H9 (cell line): ENCODE results near the gene DAB2IP. TPM values are rescaled to one million over a fixed set of nuclear protein-coding genes. Genes with fewer than 3 reads are reported as not detected.

Experiments
- DNase-seq: peaks from one replicate; pipeline ENCODE4 v3.0.0-alpha.2; 2017
- H2AFZ ChIP-seq: one replicate; pipeline ENCODE4 v1.6.1; 2013; ENCODE audit warnings: mild to moderate bottlenecking, low read length, control low read depth, moderate library complexity
- H2AK5ac ChIP-seq: 2 replicates; pipeline ENCODE4 v1.6.1; 2013; ENCODE audit warnings: low read length, control low read depth, mixed read lengths; ENCODE audit not compliant: insufficient read length
- H2BK120ac ChIP-seq: one replicate; pipeline ENCODE4 v1.6.1; 2013; ENCODE audit warnings: low read depth, mild to moderate bottlenecking, low read length, control low read depth, inconsistent platforms; ENCODE audit not compliant: poor library complexity, severe bottlenecking
- H2BK12ac ChIP-seq: 2 replicates; pipeline ENCODE4 v1.6.1; 2013; ENCODE audit warnings: low read length, control low read depth, mixed read lengths, low read depth; ENCODE audit not compliant: insufficient read length
- H2BK15ac ChIP-seq: 2 replicates; pipeline ENCODE4 v1.6.1; 2013; ENCODE audit warnings: low read depth, low read length, control low read depth
- H2BK20ac ChIP-seq: one replicate; pipeline ENCODE4 v1.6.1; 2013; ENCODE audit warnings: low read depth, mild to moderate bottlenecking, low read length, control low read depth, inconsistent platforms; ENCODE audit not compliant: poor library complexity, severe bottlenecking
- H2BK5ac ChIP-seq: 2 replicates; pipeline ENCODE4 v1.6.1; 2013; ENCODE audit warnings: low read length, control low read depth, mixed read lengths; ENCODE audit not compliant: insufficient read length
- H3K14ac ChIP-seq: 2 replicates; pipeline ENCODE4 v1.6.1; 2013; ENCODE audit warnings: low read length, control low read depth; ENCODE audit not compliant: insufficient read depth
- H3K18ac ChIP-seq: 2 replicates; pipeline ENCODE4 v1.6.1; 2013; ENCODE audit warnings: low read depth, mild to moderate bottlenecking, mixed read lengths, low read length, control low read depth; ENCODE audit not compliant: insufficient read length
- H3K23ac ChIP-seq: 2 replicates; pipeline ENCODE4 v1.6.1; 2013; ENCODE audit warnings: low read length, control low read depth, mixed read lengths, low read depth; ENCODE audit not compliant: insufficient read length
- H3K23me2 ChIP-seq: 2 replicates; pipeline ENCODE4 v1.6.1; 2013; ENCODE audit warnings: low read depth, mild to moderate bottlenecking, mixed read lengths, low read length, control low read depth; ENCODE audit not compliant: insufficient read length, poor library complexity, severe bottlenecking
- H3K27ac ChIP-seq: 2 replicates; pipeline ENCODE4 v1.5.1; 2013; ENCODE audit warnings: low read length, control low read depth, mixed read lengths, low read depth; ENCODE audit not compliant: insufficient read length
- H3K27me3 ChIP-seq: 2 replicates; pipeline ENCODE4 v1.6.1; 2013; ENCODE audit warnings: low read length, control low read depth, inconsistent platforms; ENCODE audit not compliant: insufficient read depth
- H3K4ac ChIP-seq: 2 replicates; pipeline ENCODE4 v1.6.1; 2013; ENCODE audit warnings: low read depth, mild to moderate bottlenecking, control low read depth, inconsistent platforms, low read length, moderate library complexity
- H3K4me1 ChIP-seq: 2 replicates; pipeline ENCODE4 v1.6.1; 2013; ENCODE audit warnings: low read length, control low read depth, inconsistent platforms; ENCODE audit not compliant: insufficient read depth
- H3K4me2 ChIP-seq: 2 replicates; pipeline ENCODE4 v1.6.1; 2013; ENCODE audit warnings: low read length, control low read depth, mixed read lengths; ENCODE audit not compliant: insufficient read length, insufficient read depth
- H3K56ac ChIP-seq: 2 replicates; pipeline ENCODE4 v1.6.1; 2013; ENCODE audit warnings: low read depth, mild to moderate bottlenecking, mixed read lengths, low read length, control low read depth; ENCODE audit not compliant: insufficient read length
- H3K79me1 ChIP-seq: 2 replicates; pipeline ENCODE4 v1.6.1; 2013; ENCODE audit warnings: low read depth, mild to moderate bottlenecking, moderate library complexity, low read length, control low read depth, inconsistent platforms; ENCODE audit not compliant: insufficient read depth, poor library complexity, severe bottlenecking
- H3K79me2 ChIP-seq: 2 replicates; pipeline ENCODE4 v1.6.1; 2013; ENCODE audit warnings: low read length, control low read depth, inconsistent platforms; ENCODE audit not compliant: insufficient read depth
- H3K9ac ChIP-seq: 2 replicates; pipeline ENCODE4 v1.6.1; 2013; ENCODE audit warnings: low read length, control low read depth, mixed read lengths; ENCODE audit not compliant: insufficient read length; ENCODE audit errors: extremely low read depth
- H3K9me3 ChIP-seq: one replicate; pipeline ENCODE4 v1.6.1; 2013; ENCODE audit warnings: low read depth, low read length, inconsistent platforms; ENCODE audit not compliant: control insufficient read depth
- H3T11ph ChIP-seq: one replicate; pipeline ENCODE4 v1.6.1; 2013; ENCODE audit warnings: mild to moderate bottlenecking, low read length, control low read depth, inconsistent platforms
- H4K20me1 ChIP-seq: one replicate; pipeline ENCODE4 v1.6.1; 2013; ENCODE audit not compliant: control insufficient read depth, insufficient read length, insufficient read depth
- H4K5ac ChIP-seq: 2 replicates; pipeline ENCODE4 v1.6.1; 2013; ENCODE audit warnings: low read depth, mild to moderate bottlenecking, mixed read lengths, low read length, control low read depth; ENCODE audit not compliant: insufficient read length
- H4K8ac ChIP-seq: replicated peaks from 2 replicates; pipeline ENCODE4 v1.6.1; 2013; ENCODE audit warnings: low read length, control low read depth, mixed read lengths, low read depth; ENCODE audit not compliant: insufficient read length
- H4K91ac ChIP-seq: 2 replicates; pipeline ENCODE4 v1.6.1; 2013; ENCODE audit warnings: low read depth, mild to moderate bottlenecking, moderate library complexity, mixed read lengths, low read length, control low read depth; ENCODE audit not compliant: insufficient read length
- H3K27ac Mint-ChIP-seq, 3 experiments: 2 replicates in 2 of 3; 3 replicates in 1 of 3; pipeline ENCODE4 v1.8.0; 2020 to 2021; ENCODE audit warnings: mixed read lengths in 3 of 3, mild to moderate bottlenecking in 1 of 3, moderate library complexity in 1 of 3
- H3K27me3 Mint-ChIP-seq: 2 replicates; pipeline ENCODE4 v1.8.0; 2021; ENCODE audit warnings: low read depth, mild to moderate bottlenecking, moderate library complexity, mixed read lengths
- H3K36me3 Mint-ChIP-seq, 3 experiments: 2 replicates in 2 of 3; 3 replicates in 1 of 3; pipeline ENCODE4 v1.8.0; 2020 to 2021; ENCODE audit warnings: low read depth in 3 of 3, mixed read lengths in 3 of 3; ENCODE audit not compliant: insufficient read depth in 1 of 3
- H3K4me1 Mint-ChIP-seq, 2 experiments: 2 replicates each; pipeline ENCODE4 v1.8.0; 2020; ENCODE audit warnings: mixed read lengths in 2 of 2
- H3K4me3 Mint-ChIP-seq, 2 experiments: 2 replicates in 1 of 2; 3 replicates in 1 of 2; pipeline ENCODE4 v1.8.0; 2020 to 2021; ENCODE audit warnings: mild to moderate bottlenecking in 2 of 2, mixed read lengths in 2 of 2, moderate library complexity in 1 of 2
- H3K9me3 Mint-ChIP-seq, 2 experiments: 2 replicates in 1 of 2; 3 replicates in 1 of 2; pipeline ENCODE4 v1.8.0; 2020; ENCODE audit warnings: mild to moderate bottlenecking in 2 of 2, mixed read lengths in 2 of 2, moderate library complexity in 1 of 2
- CTCF ChIP-seq: fragments of 200-600 bp; sonication (generic); conservative IDR thresholded peaks from 3 replicates; pipeline ENCODE4 v1.8.0; 2021; ENCODE audit warnings: antibody characterized with exemption, mild to moderate bottlenecking
- WGBS: extraction: QIAGEN DNeasy Blood & Tissue Kit; methylation state at CpG from one replicate; pipeline ENCODE4 v1.1.7; 2013; ENCODE audit warnings: missing lambda C conversion rate, low lambda C conversion rate, mixed read lengths; ENCODE audit not compliant: insufficient read length; ENCODE audit errors: extremely low coverage; 5-methylcytosine and 5-hydroxymethylcytosine counted together
- total RNA-seq: library from RNA; stranded (reverse); gene quantifications from 2 replicates; pipeline ENCODE4 v1.2.1, GENCODE V29; 2021

Gene DAB2IP
- total RNA-seq, 1 experiment from 2014 or later, result 22.6 TPM

- no peak overlapping the region for H2BK120ac ChIP-seq
Measured at GRCh38 chr9:121620325-121620673, 31.1 kb upstream of the DAB2IP start.

More at GRCh38 chr9:121620325-121620673, 31.1 kb upstream of the DAB2IP start:
- Histone ChIP-seq H3K27me3 (no peaks in the 10 kb centered on the region), H3K23me2 (no peaks in the 10 kb centered on the region), H2BK5ac (no peak overlapping the region), H2BK15ac (no peak overlapping the region), H3K79me1 (no peaks in the 10 kb centered on the region), H2AK5ac (no peak overlapping the region), H3K9ac (no peak overlapping the region), H3K79me2 (peaks cover 1% of the 10 kb centered on the region; the same call in 1 of the 2 replicates), H2BK20ac (no peak overlapping the region), H3K4me1 (no peaks in the 10 kb centered on the region), H3K14ac (no peak overlapping the region), H2BK12ac (no peak overlapping the region), H3K18ac (no peak overlapping the region), H3T11ph (no peak overlapping the region), H3K9me3 (no peaks in the 10 kb centered on the region), H3K4me2 (no peak overlapping the region), H3K56ac (no peak overlapping the region), H4K20me1 (no peaks in the 10 kb centered on the region), H4K8ac (no peak overlapping the region), H3K27ac (no peak overlapping the region), H4K5ac (no peak overlapping the region), H2AFZ (no peak overlapping the region), H3K4ac (no peak overlapping the region), H4K91ac (no peak overlapping the region), H3K23ac (no peak overlapping the region)
- H3K4me1 Mint-ChIP-seq, result peaks cover 11 to 20% of the 10 kb centered on the region in 2 experiments
- H3K27ac Mint-ChIP-seq, result no peak overlapping the region
- no peaks in the 10 kb centered on the region for H3K9me3 Mint-ChIP-seq
- no peaks in the 10 kb centered on the region for H3K27me3 Mint-ChIP-seq
- H3K36me3 Mint-ChIP-seq, result no peaks in the 10 kb centered on the region
- TF ChIP-seq CTCF, result no peak
- no peak for DNase-seq
- WGBS, result no CpG with 5 or more reads among the region's 3 CpGs
- H3K4me3 Mint-ChIP-seq, result no peak overlapping the region
